Hepatocyte (in vitro differentiated cells): ENCODE results near the gene SFXN1. TPM values are rescaled to one million over a fixed set of nuclear protein-coding genes. Genes with fewer than 3 reads are reported as not detected.

ENCODE experiments used
- DNase-seq: peaks from one replicate; pipeline ENCODE4 v3.0.0-alpha.2; 2016; ENCODE audit warnings: low spot score
- H2AFZ ChIP-seq: fragments of 200-600 bp; sonication (generic); 2 replicates; pipeline ENCODE4 v1.6.0; 2016; ENCODE audit warnings: antibody characterized with exemption, mild to moderate bottlenecking
- H3K27ac ChIP-seq: fragments of 200-600 bp; sonication (generic); 2 replicates; pipeline ENCODE4 v1.5.1; 2016; ENCODE audit warnings: mild to moderate bottlenecking
- H3K27me3 ChIP-seq: fragments of 200-600 bp; sonication (generic); 2 replicates; pipeline ENCODE4 v1.6.1; 2016
- H3K36me3 ChIP-seq: fragments of 200-600 bp; sonication (generic); replicated peaks from 2 replicates; pipeline ENCODE4 v1.5.1; 2016; ENCODE audit warnings: low read depth; ENCODE audit not compliant: insufficient read depth
- H3K4me1 ChIP-seq: fragments of 200-600 bp; sonication (generic); 2 replicates; pipeline ENCODE4 v1.5.1; 2016; ENCODE audit warnings: mild to moderate bottlenecking, moderate library complexity; ENCODE audit not compliant: insufficient read depth
- H3K4me2 ChIP-seq: fragments of 200-600 bp; sonication (generic); 2 replicates; pipeline ENCODE4 v1.6.0; 2016
- H3K4me3 ChIP-seq: fragments of 200-600 bp; sonication (generic); 2 replicates; pipeline ENCODE4 v1.5.1; 2016; ENCODE audit warnings: mild to moderate bottlenecking
- H3K79me2 ChIP-seq: fragments of 200-600 bp; sonication (generic); 2 replicates; pipeline ENCODE4 v1.6.0; 2017; ENCODE audit warnings: mild to moderate bottlenecking
- H3K9me2 ChIP-seq: fragments of 200-600 bp; sonication (generic); replicated peaks from 2 replicates; pipeline ENCODE4 v1.6.0; 2017; ENCODE audit warnings: mild to moderate bottlenecking; ENCODE audit not compliant: insufficient read depth
- H3K9me3 ChIP-seq: fragments of 200-600 bp; sonication (generic); 2 replicates; pipeline ENCODE4 v1.5.1; 2016; ENCODE audit warnings: low read depth, mild to moderate bottlenecking
- H4K20me1 ChIP-seq: fragments of 200-600 bp; sonication (generic); 2 replicates; pipeline ENCODE4 v1.6.0; 2016; ENCODE audit warnings: mild to moderate bottlenecking; ENCODE audit not compliant: insufficient read depth, poor library complexity, severe bottlenecking
- EZH2 ChIP-seq: fragments of 200-600 bp; sonication (generic); IDR thresholded peaks from 2 replicates; pipeline ENCODE4 v1.6.1; 2016; ENCODE audit warnings: antibody characterized with exemption, mild to moderate bottlenecking, borderline replicate concordance
- EZH2phosphoT487 ChIP-seq: fragments of 200-600 bp; sonication (generic); IDR thresholded peaks from one replicate; pipeline ENCODE4 v1.6.1; 2018; ENCODE audit warnings: antibody characterized with exemption, mild to moderate bottlenecking, low read depth, moderate library complexity; ENCODE audit not compliant: unreplicated experiment, severe bottlenecking
- WGBS: methylation state at CpG from one replicate; pipeline ENCODE4 v1.1.6; 2016; ENCODE audit warnings: low lambda C conversion rate; ENCODE audit errors: missing lambda C conversion rate; 5-methylcytosine and 5-hydroxymethylcytosine counted together
- polyA plus RNA-seq: library from polyadenylated mRNA; unstranded; fragments of >200 nt; fragmentation: Nextera tagmentation; extraction: Ambion mirVana; gene quantifications from 2 replicates; pipeline ENCODE4 v1.2.1, GENCODE V29; 2016
- total RNA-seq: library from RNA; depleted of rRNA; stranded (reverse); fragments of >200 nt; gene quantifications from 2 replicates; pipeline ENCODE4 v1.2.3, GENCODE V29; 2014
- TF ChIP-seq, protein P1 (sequence below): fragments of 200-600 bp; sonication (generic); IDR thresholded peaks from 2 replicates; pipeline ENCODE4 v1.5.1; 2016; ENCODE audit warnings: antibody characterized with exemption, mild to moderate bottlenecking; ENCODE audit not compliant: poor library complexity

The SFXN1 gene
- total and polyA plus RNA-seq, 2 experiments from 2014 or later: 57.0 to 110 TPM

GRCh38 chr5:175460126-175460525 is 18.2 kb upstream of the SFXN1 start:
- Histone ChIP-seq H3K36me3 (no peaks in the 10 kb centered on the region), H3K27ac (no peak overlapping the region), H3K27me3 (no peaks in the 10 kb centered on the region), H3K9me3 (no peaks in the 10 kb centered on the region), H3K79me2 (no peaks in the 10 kb centered on the region), H3K4me1 (no peaks in the 10 kb centered on the region), H2AFZ (no peak overlapping the region), H3K4me3 (no peak overlapping the region), H3K4me2 (no peak overlapping the region), H4K20me1 (no peaks in the 10 kb centered on the region), H3K9me2 (no peaks in the 10 kb centered on the region)
- no peak for TF ChIP-seq EZH2
- TF ChIP-seq, protein P1, sequence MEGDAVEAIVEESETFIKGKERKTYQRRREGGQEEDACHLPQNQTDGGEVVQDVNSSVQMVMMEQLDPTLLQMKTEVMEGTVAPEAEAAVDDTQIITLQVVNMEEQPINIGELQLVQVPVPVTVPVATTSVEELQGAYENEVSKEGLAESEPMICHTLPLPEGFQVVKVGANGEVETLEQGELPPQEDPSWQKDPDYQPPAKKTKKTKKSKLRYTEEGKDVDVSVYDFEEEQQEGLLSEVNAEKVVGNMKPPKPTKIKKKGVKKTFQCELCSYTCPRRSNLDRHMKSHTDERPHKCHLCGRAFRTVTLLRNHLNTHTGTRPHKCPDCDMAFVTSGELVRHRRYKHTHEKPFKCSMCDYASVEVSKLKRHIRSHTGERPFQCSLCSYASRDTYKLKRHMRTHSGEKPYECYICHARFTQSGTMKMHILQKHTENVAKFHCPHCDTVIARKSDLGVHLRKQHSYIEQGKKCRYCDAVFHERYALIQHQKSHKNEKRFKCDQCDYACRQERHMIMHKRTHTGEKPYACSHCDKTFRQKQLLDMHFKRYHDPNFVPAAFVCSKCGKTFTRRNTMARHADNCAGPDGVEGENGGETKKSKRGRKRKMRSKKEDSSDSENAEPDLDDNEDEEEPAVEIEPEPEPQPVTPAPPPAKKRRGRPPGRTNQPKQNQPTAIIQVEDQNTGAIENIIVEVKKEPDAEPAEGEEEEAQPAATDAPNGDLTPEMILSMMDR: peak; percentile 65
- WGBS: 59% methylated on average over 7 of the region's 7 CpGs
- peak; percentile 45 for DNase-seq

GRCh38 chr5:175460552-175460951 is 17.8 kb upstream of the SFXN1 start:
- no peaks in the 10 kb centered on the region for H3K27me3 ChIP-seq
- no peaks in the 10 kb centered on the region for H4K20me1 ChIP-seq
- H3K27ac ChIP-seq: no peak overlapping the region
- H3K4me2 ChIP-seq: no peak overlapping the region
- H3K36me3 ChIP-seq: no peaks in the 10 kb centered on the region
- no peak overlapping the region for H3K4me3 ChIP-seq
- no peak for DNase-seq
- no peaks in the 10 kb centered on the region for H3K4me1 ChIP-seq
- TF ChIP-seq, protein P1: no peak
- TF ChIP-seq EZH2phosphoT487 (no peak), EZH2 (no peak)
- no peak overlapping the region for H2AFZ ChIP-seq
- no peaks in the 10 kb centered on the region for H3K9me3 ChIP-seq
- H3K79me2 ChIP-seq: no peaks in the 10 kb centered on the region
- WGBS: 85% methylated on average over 2 of the region's 2 CpGs
- no peaks in the 10 kb centered on the region for H3K9me2 ChIP-seq

- 95% methylated on average over 13 of the region's 13 CpGs for whole genome bisulfite sequencing
- TF ChIP-seq EZH2: no peak
- TF ChIP-seq EZH2phosphoT487: no peak
- TF ChIP-seq, protein P1: no peak
- H3K27me3 ChIP-seq: no peaks in the 10 kb centered on the region
- H3K9me3 ChIP-seq: no peaks in the 10 kb centered on the region
- no peak overlapping the region for H3K4me2 ChIP-seq
- H2AFZ ChIP-seq: no peak overlapping the region
- no peaks in the 10 kb centered on the region for H3K36me3 ChIP-seq
- no peaks in the 10 kb centered on the region for H3K79me2 ChIP-seq
- no peak overlapping the region for H3K4me3 ChIP-seq
- no peaks in the 10 kb centered on the region for H4K20me1 ChIP-seq
- no peaks in the 10 kb centered on the region for H3K9me2 ChIP-seq
- H3K4me1 ChIP-seq: no peaks in the 10 kb centered on the region
- no peak for DNase-seq
- no peak overlapping the region for H3K27ac ChIP-seq
Observed at GRCh38 chr5:175461370-175461769, 17.0 kb upstream of the SFXN1 start.

- Histone ChIP-seq H3K9me3 (no peaks in the 10 kb centered on the region), H3K4me2 (no peak overlapping the region), H3K4me1 (no peaks in the 10 kb centered on the region), H2AFZ (no peak overlapping the region), H3K36me3 (no peaks in the 10 kb centered on the region), H3K27me3 (no peaks in the 10 kb centered on the region), H3K79me2 (no peaks in the 10 kb centered on the region), H3K4me3 (no peak overlapping the region), H4K20me1 (no peaks in the 10 kb centered on the region), H3K9me2 (no peaks in the 10 kb centered on the region), H3K27ac (no peak overlapping the region)
- TF ChIP-seq EZH2phosphoT487: no peak
- TF ChIP-seq, protein P1: no peak
- no peak for TF ChIP-seq EZH2
- DNase-seq: no peak
- 75% methylated on average over 3 of the region's 3 CpGs for WGBS
Observed at GRCh38 chr5:175463641-175464040, 14.7 kb upstream of the SFXN1 start.
